GM12878 (cell line): Measurements from ENCODE around the gene SMIM35. TPM values are rescaled to one million over a fixed set of nuclear protein-coding genes. Genes with fewer than 3 reads are reported as not detected.

Experiments used
- ATAC-seq: fragments of 200-7000 bp; cut with Tn5 transposase; 3 replicates; pipeline ENCODE4 v1.9.1; 2020; ENCODE audit warnings: mild to moderate bottlenecking, moderate library complexity
- BruUV-seq: library from RNA; stranded (reverse); fragments of 400-500 nt; replicated peaks from 2 replicates; lab custom pipeline; 2021; lab: Mats Ljungman, UMichigan
- CTCF ChIA-PET: fragments of 300-600 bp; sonication (Branson Sonifier 250); formaldehyde crosslinking; extraction: SDS; loops from one replicate; lab custom pipeline; 2021; ENCODE audit warnings: inconsistent platforms; lab: Yijun Ruan, JAX
- POLR2A ChIA-PET: fragments of 350-600 bp; formaldehyde crosslinking; extraction: SDS; loops from one replicate; lab custom pipeline; 2021; ENCODE audit warnings: inconsistent platforms; lab: Charles Lee
- RAD21 ChIA-PET: fragments of 300-600 bp; sonication (Branson Sonifier 250); formaldehyde crosslinking; loops from one replicate; lab custom pipeline; 2023; ENCODE audit warnings: antibody characterized with exemption; ENCODE audit not compliant: unreplicated experiment; lab: Charles Lee
- SMC1A ChIA-PET: fragments of 300-600 bp; sonication (Branson Sonifier 250); formaldehyde crosslinking; loops from one replicate; lab custom pipeline; 2023; ENCODE audit not compliant: unreplicated experiment, uncharacterized antibody; lab: Charles Lee
- DNase-seq: peaks from one replicate; pipeline ENCODE4 v3.0.0-alpha.2; 2011; ENCODE audit warnings: low read depth, low spot score
- FAIRE-seq: peaks from 3 replicates; lab custom pipeline; 2011; peaks lifted over from hg19 to GRCh38; lab: Jason Lieb, UNC
- H2AFZ ChIP-seq: 2 replicates; pipeline ENCODE4 v1.6.0; 2011; ENCODE audit warnings: low read depth, low read length, control low read depth; ENCODE audit not compliant: control insufficient read depth
- H3K27ac ChIP-seq: 2 replicates; pipeline ENCODE4 v1.5.1; 2011; ENCODE audit warnings: control low read depth; ENCODE audit not compliant: control insufficient read depth, insufficient read depth
- H3K27me3 ChIP-seq, 2 experiments: replicated peaks in 1 of 2; 2 replicates each; pipeline versions ENCODE4 v1.6.0 to v1.6.1; 2011; ENCODE audit warnings: low read length in 1 of 2; ENCODE audit not compliant: control insufficient read depth in 2 of 2, insufficient read depth in 2 of 2
- H3K36me3 ChIP-seq, 2 experiments: 2 replicates each; pipeline ENCODE4 v1.5.1; 2011; ENCODE audit warnings: low read length in 1 of 2; ENCODE audit not compliant: control insufficient read depth in 2 of 2, insufficient read depth in 2 of 2
- H3K4me1 ChIP-seq: 2 replicates; pipeline ENCODE4 v1.6.1; 2011; ENCODE audit warnings: mild to moderate bottlenecking, low read length, moderate library complexity, mixed read lengths; ENCODE audit not compliant: control insufficient read depth, insufficient read depth
- H3K4me2 ChIP-seq: 2 replicates; pipeline ENCODE4 v1.6.0; 2011; ENCODE audit warnings: control low read depth; ENCODE audit not compliant: control insufficient read depth, insufficient read depth
- H3K4me3 ChIP-seq: fragments of 200-600 bp; sonication (generic); 2 replicates; pipeline ENCODE4 v1.5.1; 2016
- H3K79me2 ChIP-seq: 2 replicates; pipeline ENCODE4 v1.6.0; 2011; ENCODE audit warnings: low read length; ENCODE audit not compliant: control insufficient read depth, insufficient read depth
- H3K9ac ChIP-seq: 2 replicates; pipeline ENCODE4 v1.8.0; 2011; ENCODE audit warnings: low read length, control low read depth, mixed read lengths; ENCODE audit not compliant: control insufficient read depth, insufficient read depth
- H3K9me3 ChIP-seq: replicated peaks from 3 replicates; pipeline ENCODE4 v1.5.1; 2011; ENCODE audit warnings: mild to moderate bottlenecking, low read length; ENCODE audit not compliant: control insufficient read depth, insufficient read depth
- H4K20me1 ChIP-seq: 2 replicates; pipeline ENCODE4 v1.6.0; 2011; ENCODE audit not compliant: control insufficient read depth, insufficient read depth
- BCL3 ChIP-seq: IDR thresholded peaks from 2 replicates; pipeline ENCODE4 v1.6.1; 2011; ENCODE audit warnings: borderline replicate concordance, low read depth, mild to moderate bottlenecking, moderate library complexity, low read length; ENCODE audit not compliant: insufficient read depth, poor library complexity, severe bottlenecking
- EED ChIP-seq: sonication (generic); IDR thresholded peaks from 2 replicates; pipeline ENCODE4 v1.6.1; 2016; ENCODE audit warnings: antibody characterized with exemption, low read depth
- ESRRA ChIP-seq: IDR thresholded peaks from 2 replicates; pipeline ENCODE4 v1.6.1; 2012; ENCODE audit warnings: mild to moderate bottlenecking, low read length, improper control_type of control experiment
- KDM1A ChIP-seq: fragments of 200-600 bp; sonication (generic); IDR thresholded peaks from 2 replicates; pipeline ENCODE4 v1.6.1; 2016; ENCODE audit warnings: borderline replicate concordance
- KLF5 ChIP-seq: fragments of 450-650 bp; IDR thresholded peaks from 2 replicates; pipeline ENCODE4 v1.6.1; 2014; ENCODE audit warnings: mild to moderate bottlenecking; ENCODE audit not compliant: partially characterized antibody
- NFXL1 ChIP-seq: fragments of 450-650 bp; IDR thresholded peaks from 2 replicates; pipeline ENCODE4 v1.6.1; 2017; ENCODE audit warnings: antibody characterized with exemption, mild to moderate bottlenecking, borderline replicate concordance
- RAD21 ChIP-seq: IDR thresholded peaks from 2 replicates; pipeline ENCODE4 v1.6.1; 2011; ENCODE audit warnings: mild to moderate bottlenecking, low read depth, low read length, moderate library complexity; ENCODE audit not compliant: insufficient read depth
- RB1 ChIP-seq: fragments of 450-650 bp; formaldehyde crosslinking; IDR thresholded peaks from 2 replicates; pipeline ENCODE4 v1.6.1; 2017; ENCODE audit warnings: mild to moderate bottlenecking, borderline replicate concordance
- STAT1 ChIP-seq: fragments of 450-650 bp; conservative IDR thresholded peaks from 2 replicates; pipeline ENCODE4 v1.6.1; 2014; ENCODE audit warnings: antibody characterized with exemption, mild to moderate bottlenecking
- SUPT20H ChIP-seq: IDR thresholded peaks from 2 replicates; pipeline ENCODE4 v1.6.1; 2011; ENCODE audit warnings: low read depth, mild to moderate bottlenecking, low read length, moderate library complexity, borderline replicate concordance; ENCODE audit not compliant: control insufficient read depth
- ZNF24 ChIP-seq: fragments of 450-650 bp; IDR thresholded peaks from 2 replicates; pipeline ENCODE4 v1.6.1; 2017; ENCODE audit warnings: antibody characterized with exemption, mild to moderate bottlenecking
- ZNF274 ChIP-seq: IDR thresholded peaks from one replicate; pipeline ENCODE4 v1.8.0; 2011; ENCODE audit not compliant: insufficient read length, insufficient read depth
- ZZZ3 ChIP-seq: IDR thresholded peaks from 2 replicates; pipeline ENCODE4 v1.6.1; 2011; ENCODE audit warnings: low read depth; ENCODE audit not compliant: control insufficient read depth, insufficient read length
- WGBS: methylation state at CpG from one replicate; pipeline ENCODE4 v1.1.6; 2016; ENCODE audit warnings: low lambda C conversion rate; ENCODE audit not compliant: insufficient replicate concordance, insufficient coverage; ENCODE audit errors: missing lambda C conversion rate; 5-methylcytosine and 5-hydroxymethylcytosine counted together
- in situ Hi-C: fragments of 300-500 bp; cut with MboI; formaldehyde crosslinking; loops from 9 replicates; pipeline ENCODE4 v1.14.3; 2018; ENCODE audit warnings: mixed read lengths
- intact Hi-C: fragments of 100-400 bp; cut with micrococcal nuclease; formaldehyde crosslinking; loops from one replicate; pipeline ENCODE4 v1.14.2; 2022; ENCODE audit not compliant: unreplicated experiment
- polyA plus RNA-seq, 11 experiments: library from polyadenylated mRNA; depleted of rRNA in 4 of 11; unstranded in 6 of 11; stranded (reverse) in 5 of 11; fragments of >200 nt; fragmentation: Nextera tagmentation in 4 of 11; fragmentation: Illumina TruSeq in 1 of 11; extraction: Ambion mirVana in 4 of 11; extraction: Trizol in 1 of 11; gene quantifications; 1 replicate in 1 of 11; 2 replicates in 10 of 11; pipeline versions ENCODE4 v1.2.1 to v1.2.3, GENCODE V29; 2011 to 2016; ENCODE audit warnings: inconsistent platforms in 2 of 11, missing spikeins in 2 of 11, low read depth in 1 of 11
- total RNA-seq, 4 experiments: library from RNA; depleted of rRNA in 3 of 4; stranded (reverse); fragments of >200 nt in 3 of 4; fragmentation: Illumina TruSeq in 1 of 4; extraction: Trizol in 1 of 4; gene quantifications; 2 replicates each; pipeline versions ENCODE4 v1.2.1 to v1.2.3, GENCODE V29; 2013 to 2021

Gene SMIM35
- total and polyA plus RNA-seq, 10 of the 15 experiments (the other 5 are each of a cell fraction or from before 2014, with no cell fraction given) = 0.02 to 1.1 (median 0.05) TPM; not detected in 5

DNA sequence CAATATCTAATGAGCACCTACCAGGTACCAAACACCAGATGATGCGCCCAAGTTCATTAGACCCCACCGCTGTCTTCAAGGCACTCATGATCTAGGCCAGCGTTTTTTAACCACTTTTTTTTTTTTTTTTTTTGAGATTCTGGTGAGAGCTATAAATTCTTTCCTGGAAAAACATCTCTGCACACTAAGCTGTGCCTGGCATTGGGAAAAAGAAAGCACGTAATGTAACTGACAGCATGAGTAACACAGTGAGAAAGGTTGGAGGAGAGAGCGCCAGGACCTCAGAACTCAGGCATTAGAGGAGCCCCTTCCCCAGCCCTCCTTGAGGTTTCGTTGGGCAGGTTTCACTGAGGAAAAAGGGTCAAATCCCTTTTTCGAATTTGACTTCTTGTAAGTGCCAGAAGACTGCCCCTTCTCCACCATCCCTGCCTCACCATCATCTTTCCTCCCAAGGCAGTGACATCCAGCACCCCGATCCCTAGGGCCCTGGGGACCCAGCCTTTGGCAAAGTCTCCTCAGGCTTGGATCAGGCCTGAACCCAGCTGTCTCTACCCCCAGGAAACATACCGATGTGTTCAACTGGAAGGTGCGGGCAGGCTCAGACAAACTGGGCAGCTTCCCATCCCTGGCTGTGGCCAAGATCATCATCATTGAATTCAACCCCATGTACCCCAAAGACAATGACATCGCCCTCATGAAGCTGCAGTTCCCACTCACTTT lies 26.1 kb upstream of the SMIM35 start:
- 38% methylated on average over 11 of the region's 11 CpGs for WGBS
- POLR2A ChIA-PET = no interaction called here
- FAIRE-seq = no peak

More for the DNA sequence above, 26.1 kb upstream of the SMIM35 start:
- no peaks in the 10 kb centered on the region for H3K9me3 ChIP-seq
- no peaks in the 10 kb centered on the region for H3K36me3 ChIP-seq
- no peak overlapping the region for H3K4me3 ChIP-seq
- CTCF ChIA-PET = interaction anchor here (0.6 kb wide), 1 partner anchor 15 kb away, joined by 3 read pairs; no protein-coding TSS in a partner anchor
- H4K20me1 ChIP-seq = no peaks in the 10 kb centered on the region
- peaks cover 0 to 2% of the 10 kb centered on the region in 2 experiments; a peak in 2 of 4 replicates for H3K27me3 ChIP-seq
- intact Hi-C loops (no loop called here), in situ Hi-C loops (no loop called here)
- H3K9ac ChIP-seq = no peak overlapping the region
- SMC1A ChIA-PET = interaction anchor here (0.9 to 1.3 kb wide), 2 partner anchors 13 to 32 kb away, joined by 3 read pairs; no protein-coding TSS in a partner anchor
- no peak for DNase-seq
- no peaks in the 10 kb centered on the region for H3K79me2 ChIP-seq
- no peaks in the 10 kb centered on the region; the same call in 1 of the 2 replicates for H3K4me1 ChIP-seq
- TF ChIP-seq KDM1A (no peak), NFXL1 (no peak), STAT1 (no peak), RAD21 (no peak), ZNF274 (no peak), ESRRA (no peak), ZZZ3 (no peak), KLF5 (no peak), EED (no peak), ZNF24 (no peak), RB1 (no peak), BCL3 (no peak), SUPT20H (no peak)
- no peak overlapping the region for H3K27ac ChIP-seq
- no TSS peak for BruUV-seq
- RAD21 ChIA-PET = interaction anchor here (0.6 kb wide), 1 partner anchor 86 kb away, joined by 3 read pairs; no protein-coding TSS in a partner anchor
- no peak overlapping the region for H2AFZ ChIP-seq
- ATAC-seq = no peak
- H3K4me2 ChIP-seq = no peak overlapping the region
